ENCODE measurements around the gene KCNIP2. TPM values are rescaled to one million over a fixed set of nuclear protein-coding genes. Genes with fewer than 3 reads are reported as not detected.

KCNIP2 gene
- total RNA-seq, 2 experiments from 2014 or later: 3.1 to 4.1 TPM

DNA sequence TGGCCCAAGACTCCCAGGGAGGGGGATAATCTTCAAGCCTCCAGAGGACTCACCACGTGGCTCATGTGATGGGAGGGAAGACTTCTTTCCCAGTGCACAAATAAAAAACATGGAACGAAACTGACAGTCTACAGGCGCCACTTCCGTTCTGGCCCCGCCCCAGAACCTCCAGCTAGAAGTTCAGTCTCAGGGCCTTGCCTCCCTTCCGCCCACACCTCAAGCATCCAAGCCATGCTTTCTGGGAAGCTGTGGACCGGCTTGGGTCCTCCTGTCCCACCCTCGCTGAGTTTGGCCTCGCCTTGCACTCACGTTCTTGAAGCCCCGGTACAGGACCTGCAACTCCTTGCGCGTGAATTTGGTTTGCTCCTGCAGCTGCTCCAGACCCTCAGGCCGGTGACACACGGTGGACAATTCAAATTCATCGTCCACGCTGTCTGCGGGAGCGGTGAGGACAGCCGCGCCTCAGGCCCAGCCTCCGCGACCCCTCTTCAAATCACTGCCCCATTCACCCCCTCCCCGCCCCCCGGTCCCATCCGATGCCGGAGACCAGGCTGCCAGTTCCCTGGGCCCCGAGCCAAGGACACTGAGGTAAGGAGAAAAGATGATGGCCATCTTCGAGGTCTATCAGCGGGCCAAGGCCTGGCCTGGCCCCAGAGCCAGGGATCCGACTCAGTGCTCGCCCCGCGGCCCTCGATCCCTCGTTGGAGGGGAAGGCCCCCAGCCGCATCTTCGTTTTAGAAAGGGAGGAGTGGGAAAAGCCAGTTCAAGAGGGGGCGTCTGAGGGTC lies 14.6 kb downstream of the KCNIP2 start:
- H3K4me1 Mint-ChIP-seq: peaks cover 35% of the 10 kb centered on the region

DNA sequence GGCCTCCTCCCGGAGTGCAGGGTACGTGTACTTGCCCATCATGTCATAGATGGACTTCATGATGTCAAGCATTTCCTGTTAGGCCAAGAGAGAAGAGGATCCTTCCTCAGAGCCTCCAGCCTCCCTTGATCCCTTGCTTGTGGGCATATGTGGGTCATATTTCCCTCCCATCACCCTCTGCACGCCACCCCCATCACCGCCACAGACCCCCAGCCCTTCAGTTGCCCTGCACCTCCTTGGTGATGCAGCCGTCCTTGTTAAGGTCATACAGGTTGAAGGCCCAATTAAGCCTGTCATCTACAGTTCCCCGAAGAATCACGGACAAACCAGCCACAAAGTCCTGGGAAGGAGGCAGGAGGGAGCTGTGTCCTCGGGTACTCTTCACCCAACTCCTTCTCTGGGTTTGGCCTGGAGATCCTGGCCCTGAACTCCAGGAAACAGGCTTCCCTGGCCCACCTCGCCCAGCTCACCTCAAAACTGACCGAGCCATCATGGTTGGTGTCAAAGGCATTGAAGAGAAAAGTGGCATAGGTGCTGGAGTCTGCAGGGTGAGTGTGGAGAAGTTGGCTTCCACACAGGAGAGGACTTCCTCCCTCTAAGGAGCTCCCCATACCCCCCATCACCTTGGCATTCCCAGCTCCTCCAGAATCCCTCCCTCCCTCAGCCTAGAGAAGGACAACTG lies 15.5 kb downstream of the KCNIP2 start:
- ATAC-seq (ENCODE audit: low read depth) (no peak), DNase-seq (peak; percentile 25)
- H3K27ac Mint-ChIP-seq: no peak overlapping the region

More for the DNA sequence above, 14.6 kb downstream of the KCNIP2 start:
- POLR2A ChIA-PET: interaction anchor here (5.4 kb wide), 1 partner anchor 11 kb away, joined by 69 read pairs; the partner anchor contains the start of gene OGA
- DNase-seq (peak; percentile 25), ATAC-seq (ENCODE audit: low read depth) (no peak)
- Mint-ChIP-seq H3K27ac (no peak overlapping the region), H3K9me3 (no peaks in the 10 kb centered on the region), H3K4me3 (no peak overlapping the region), H3K36me3 (no peaks in the 10 kb centered on the region), H3K27me3 (no peaks in the 10 kb centered on the region)

DNA sequence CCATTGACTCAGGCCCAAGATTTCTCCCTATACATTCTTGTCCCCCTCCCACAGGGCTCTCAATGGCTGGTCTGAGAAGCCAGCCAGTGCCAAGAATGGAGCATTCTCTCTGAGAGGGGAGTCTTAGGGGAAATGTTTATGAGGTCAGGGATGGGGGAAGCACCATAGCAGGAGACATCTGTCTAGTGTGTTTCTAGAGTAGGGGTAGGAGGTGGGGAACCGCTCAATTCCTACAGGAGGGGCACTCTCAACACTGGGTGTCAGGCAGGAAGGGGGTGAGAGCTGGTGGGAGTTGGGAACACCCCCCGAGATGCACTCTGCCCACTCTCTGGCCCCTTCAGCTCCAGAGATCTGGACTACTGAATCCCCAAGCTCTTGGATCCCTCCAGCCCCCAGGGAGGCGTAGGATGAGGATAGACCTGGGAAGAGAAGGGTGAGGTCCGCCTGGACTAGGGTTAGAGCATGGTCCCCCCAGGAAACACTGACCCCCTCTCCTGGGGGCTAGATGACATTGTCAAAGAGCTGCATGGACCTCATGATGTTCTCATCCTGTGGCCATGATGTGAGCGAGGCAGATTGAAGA lies 16.7 kb downstream of the KCNIP2 start:
- POLR2A ChIA-PET: interaction anchor here (0.6 to 5.4 kb wide), 2 partner anchors 9 to 535 kb away, joined by 3 to 69 read pairs; partner anchors contain the start of gene OGA

More for the DNA sequence above, 15.5 kb downstream of the KCNIP2 start:
- no peaks in the 10 kb centered on the region for H3K36me3 Mint-ChIP-seq
- no peaks in the 10 kb centered on the region for H3K27me3 Mint-ChIP-seq
- no peak overlapping the region for H3K4me3 Mint-ChIP-seq
- no peaks in the 10 kb centered on the region for H3K9me3 Mint-ChIP-seq
- peaks cover 27% of the 10 kb centered on the region for H3K4me1 Mint-ChIP-seq
- POLR2A ChIA-PET: interaction anchor here (5.4 kb wide), 1 partner anchor 10 kb away, joined by 69 read pairs; the partner anchor contains the start of gene OGA

DNA sequence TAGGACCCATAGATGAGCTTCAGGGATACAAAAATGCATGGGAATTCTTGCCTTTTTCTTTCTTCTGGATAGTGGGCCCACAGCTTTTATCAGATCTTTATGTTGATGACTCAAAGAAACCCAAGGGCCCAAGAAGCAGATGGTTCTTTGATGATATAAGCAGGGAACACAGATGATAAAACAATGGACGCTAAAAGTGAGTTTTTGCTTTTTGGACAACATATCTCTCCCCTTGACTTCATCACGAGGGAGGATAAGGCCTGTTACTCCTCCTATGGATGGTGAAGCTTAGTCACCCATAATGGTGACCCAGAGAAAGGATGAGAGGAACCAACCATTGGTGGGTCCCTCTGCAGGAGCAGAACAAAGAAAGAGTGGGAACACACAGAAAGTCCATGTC lies 18.9 kb downstream of the KCNIP2 start:
- ATAC-seq (ENCODE audit: low read depth): no peak
- no peaks in the 10 kb centered on the region for H3K27me3 Mint-ChIP-seq
- no peak overlapping the region for H3K4me3 Mint-ChIP-seq
- no peaks in the 10 kb centered on the region for H3K9me3 Mint-ChIP-seq
- peaks cover 9% of the 10 kb centered on the region for H3K4me1 Mint-ChIP-seq
- POLR2A ChIA-PET: no interaction called here
- DNase-seq: no peak
- H3K36me3 Mint-ChIP-seq: peaks cover 5% of the 10 kb centered on the region
- no peak overlapping the region for H3K27ac Mint-ChIP-seq

More for the DNA sequence above, 16.7 kb downstream of the KCNIP2 start:
- no peaks in the 10 kb centered on the region for H3K9me3 Mint-ChIP-seq
- no peak overlapping the region for H3K27ac Mint-ChIP-seq
- H3K4me1 Mint-ChIP-seq: peaks cover 25% of the 10 kb centered on the region
- H3K4me3 Mint-ChIP-seq: no peak overlapping the region
- DNase-seq: peak; percentile 16
- H3K27me3 Mint-ChIP-seq: no peaks in the 10 kb centered on the region
- no peak for ATAC-seq (ENCODE audit: low read depth)
- H3K36me3 Mint-ChIP-seq: peaks cover 1% of the 10 kb centered on the region

DNA sequence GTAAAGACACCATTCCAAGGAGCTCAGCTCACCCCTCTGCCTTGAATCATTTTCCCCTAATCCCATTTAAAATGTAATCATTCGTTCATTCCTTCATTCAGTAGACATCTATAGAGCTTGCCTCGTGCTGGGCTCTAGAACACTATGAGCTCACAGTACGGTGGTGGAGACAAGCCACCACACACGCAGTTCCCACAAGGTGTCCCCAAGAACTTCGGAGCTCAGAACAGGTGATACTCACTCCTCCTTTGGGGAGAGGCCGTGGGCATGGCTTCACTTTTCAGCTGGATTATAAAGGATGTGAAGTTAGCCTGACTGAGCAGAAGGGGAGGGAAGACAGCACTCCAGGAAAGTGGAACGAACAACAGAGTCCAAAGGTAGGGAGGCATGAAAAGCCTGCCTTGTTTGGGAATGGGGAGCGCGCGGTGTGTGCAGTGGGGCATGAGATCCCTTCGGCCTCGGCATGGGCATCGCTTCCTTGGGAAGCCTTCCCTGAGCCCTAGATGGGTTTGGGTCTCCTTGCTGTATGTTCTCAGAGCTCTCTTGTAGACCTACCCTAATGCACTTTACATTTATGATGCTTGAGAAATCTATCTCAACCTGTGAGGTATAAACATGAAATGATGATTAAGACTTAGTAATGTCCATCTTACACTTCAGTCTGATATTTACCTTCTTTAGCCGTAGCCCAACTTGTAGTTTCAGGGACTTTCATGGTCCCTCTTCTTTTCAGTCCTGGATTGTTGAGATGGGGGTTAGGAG lies 24.5 kb downstream of the KCNIP2 start:
- Mint-ChIP-seq H3K9me3 (no peaks in the 10 kb centered on the region), H3K4me1 (peaks cover 27% of the 10 kb centered on the region), H3K27me3 (no peaks in the 10 kb centered on the region), H3K36me3 (peaks cover 21% of the 10 kb centered on the region), H3K4me3 (peak overlapping the region; percentile 96), H3K27ac (peak overlapping the region; percentile 99)
- ATAC-seq (ENCODE audit: low read depth): peak; percentile 48
- peak; percentile 60 for DNase-seq
- POLR2A ChIA-PET: interaction anchor here (0.6 to 4.7 kb wide), 19 partner anchors 10 to 436 kb away, joined by 3 to 69 read pairs (median 5); partner anchors contain the start of genes ARMH3, KCNIP2, NOLC1 and NPM3

DNA sequence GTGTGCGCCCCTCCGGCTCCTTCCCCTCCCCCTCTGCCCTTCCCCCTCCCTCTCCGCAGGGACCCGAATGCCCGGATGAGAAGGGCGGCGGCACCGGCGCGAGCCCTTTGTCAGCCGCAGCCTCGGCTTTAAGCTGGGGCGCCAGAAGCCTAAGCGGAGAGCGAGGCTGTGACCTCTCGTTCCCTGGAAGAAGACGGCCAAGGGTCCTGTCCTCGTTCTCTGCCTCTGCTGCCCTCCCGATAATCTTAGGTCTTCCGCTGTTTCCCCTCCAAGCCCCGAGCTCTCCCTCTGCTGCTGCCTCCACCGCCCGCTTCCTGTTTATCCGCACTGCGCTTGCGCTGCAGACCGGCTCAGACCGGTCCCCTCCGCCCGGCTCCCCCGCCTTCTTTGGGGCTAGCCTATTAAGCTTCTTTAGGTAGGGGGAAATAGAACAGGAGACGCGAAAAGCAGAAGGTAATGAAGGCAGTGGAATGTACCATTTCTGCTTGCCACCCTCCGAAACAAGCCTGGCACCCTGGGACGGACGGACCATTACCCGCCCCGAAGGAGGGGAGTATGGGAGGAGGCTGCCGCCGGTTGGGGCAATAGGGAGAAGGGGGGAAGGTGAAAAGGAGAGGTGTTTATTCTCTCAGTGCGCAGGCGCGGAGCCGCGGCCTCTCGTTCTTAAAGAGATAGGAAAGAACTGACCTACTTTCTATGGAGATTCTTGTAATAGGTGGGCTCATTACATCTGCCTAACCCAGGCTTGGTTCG lies 25.3 kb downstream of the KCNIP2 start, which contains the start of gene OGA:
Gene OGA, minus strand, starts transcription at position 326 of the 753 bp plus-strand sequence. CDS start 422 bp downstream, outside the sequence.
- H3K9me3 Mint-ChIP-seq: no peaks in the 10 kb centered on the region
- peak within 1 kb of the TSS; percentile 96 for H3K4me3 Mint-ChIP-seq
- ATAC-seq (ENCODE audit: low read depth): peak; percentile 92
- peak; percentile 95 for DNase-seq
- POLR2A ChIA-PET: interaction anchor here (0.6 to 4.7 kb wide), 21 partner anchors 10 to 576 kb away, joined by 3 to 69 read pairs (median 5); partner anchors contain the start of genes ARMH3, KCNIP2, NOLC1 and NPM3
- peak within 1 kb of the TSS; percentile 99 for H3K27ac Mint-ChIP-seq
- H3K36me3 Mint-ChIP-seq: peaks cover 24% of the 10 kb centered on the region
- peaks cover 35% of the 10 kb centered on the region for H3K4me1 Mint-ChIP-seq
- H3K27me3 Mint-ChIP-seq: no peaks in the 10 kb centered on the region

DNA sequence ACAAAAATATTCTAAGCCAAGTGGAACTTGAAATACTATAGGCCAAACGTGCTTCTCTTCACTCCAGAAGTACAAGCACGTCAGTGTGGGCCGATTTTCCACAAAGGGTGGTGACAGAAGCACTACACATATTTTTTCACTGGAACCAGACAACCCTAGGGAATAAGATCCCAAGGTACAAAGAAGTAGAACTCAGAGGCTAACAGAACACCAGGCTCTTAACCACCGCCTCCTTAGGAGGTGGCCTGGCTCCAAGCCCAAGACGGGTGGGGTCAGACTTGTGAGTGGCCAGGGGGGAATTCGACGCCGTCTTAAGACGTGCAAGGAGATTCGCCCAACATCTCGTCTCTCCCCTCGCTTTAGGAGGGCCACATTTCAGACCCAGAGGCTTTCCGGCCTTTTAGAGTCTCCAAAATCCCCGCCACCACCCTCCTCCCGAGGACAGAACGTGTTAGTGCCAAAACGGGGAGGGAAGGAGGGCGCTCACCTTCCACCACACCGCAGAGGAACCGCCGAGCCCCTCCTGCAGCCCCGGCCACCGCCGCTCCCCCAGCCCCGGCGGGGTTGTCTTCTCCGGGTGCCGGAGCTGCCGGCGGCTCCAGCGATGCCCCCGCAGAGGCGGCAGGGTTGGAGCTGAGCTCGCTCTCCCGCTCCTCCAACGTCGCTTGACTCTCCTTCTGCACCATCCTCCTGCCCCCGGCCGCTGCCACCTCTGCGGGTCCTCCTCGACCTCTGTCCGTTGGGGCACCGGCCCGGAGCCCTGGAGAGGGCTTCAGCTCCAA lies 26.1 kb downstream of the KCNIP2 start:
- H3K9me3 Mint-ChIP-seq: no peaks in the 10 kb centered on the region
- ATAC-seq (ENCODE audit: low read depth): peak; percentile 10
- POLR2A ChIA-PET: interaction anchor here (0.6 to 4.7 kb wide), 22 partner anchors 9 to 576 kb away, joined by 3 to 69 read pairs (median 5); partner anchors contain the start of genes ARMH3, KCNIP2, NOLC1 and NPM3
- peaks cover 40% of the 10 kb centered on the region for H3K4me1 Mint-ChIP-seq
- H3K27me3 Mint-ChIP-seq: no peaks in the 10 kb centered on the region
- peaks cover 28% of the 10 kb centered on the region for H3K36me3 Mint-ChIP-seq
- peak overlapping the region; percentile 99 for H3K27ac Mint-ChIP-seq
- peak overlapping the region; percentile 96 for H3K4me3 Mint-ChIP-seq
- no peak for DNase-seq

DNA sequence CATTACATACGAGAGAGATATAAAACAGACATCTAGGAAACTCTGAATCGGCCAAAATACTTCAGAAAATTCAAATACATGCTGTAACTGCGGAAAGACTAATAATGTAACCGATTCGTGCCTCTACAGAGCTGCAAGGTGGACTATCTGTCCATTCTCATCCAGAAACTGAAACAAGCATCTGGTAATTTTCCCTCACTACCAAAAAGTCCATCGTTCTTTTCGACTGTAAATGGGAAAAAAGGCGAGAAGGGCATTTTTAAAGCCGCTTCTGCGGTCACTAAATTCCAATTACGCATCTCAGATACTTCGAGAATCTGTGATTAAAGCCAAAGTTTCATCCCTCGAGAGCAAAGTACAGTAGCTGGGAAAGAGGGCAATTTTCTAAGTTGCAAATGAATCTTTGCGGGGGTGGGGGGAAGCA lies 26.7 kb downstream of the KCNIP2 start:
- POLR2A ChIA-PET: interaction anchor here (0.6 to 4.7 kb wide), 5 partner anchors 12 to 30 kb away, joined by 3 to 69 read pairs (median 13); no protein-coding TSS in a partner anchor
- Mint-ChIP-seq H3K27ac (peak overlapping the region; percentile 99), H3K9me3 (no peaks in the 10 kb centered on the region), H3K4me3 (peak overlapping the region; percentile 96), H3K36me3 (peaks cover 27% of the 10 kb centered on the region), H3K27me3 (no peaks in the 10 kb centered on the region), H3K4me1 (peaks cover 38% of the 10 kb centered on the region)
- ATAC-seq (ENCODE audit: low read depth): no peak
- no peak for DNase-seq

DNA sequence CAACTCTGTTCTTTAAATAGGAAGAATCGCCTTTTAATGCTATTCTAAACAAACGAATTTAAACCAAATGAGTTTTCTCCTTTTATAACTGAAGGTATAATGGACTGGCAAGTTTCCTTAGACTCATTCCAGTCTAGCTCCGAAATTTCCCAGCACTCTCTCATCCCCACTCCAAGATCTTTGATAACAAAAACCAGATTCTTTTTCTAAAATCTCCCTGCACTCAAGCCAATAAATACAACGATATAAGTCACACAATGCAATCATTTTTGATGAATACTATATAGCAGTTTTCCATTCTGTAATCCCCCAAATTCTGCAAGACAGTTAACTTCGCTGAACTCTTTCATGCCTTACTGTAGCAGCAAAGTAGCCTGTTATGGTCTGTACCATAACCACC lies 27.2 kb downstream of the KCNIP2 start:
- Mint-ChIP-seq H3K36me3 (peaks cover 25% of the 10 kb centered on the region), H3K27ac (peak overlapping the region; percentile 67), H3K27me3 (no peaks in the 10 kb centered on the region), H3K9me3 (no peaks in the 10 kb centered on the region), H3K4me1 (peaks cover 34% of the 10 kb centered on the region), H3K4me3 (peak overlapping the region; percentile 96)
- POLR2A ChIA-PET: interaction anchor here (0.6 to 4.7 kb wide), 5 partner anchors 13 to 1038 kb away, joined by 3 to 69 read pairs (median 6); no protein-coding TSS in a partner anchor
- ATAC-seq (ENCODE audit: low read depth) (no peak), DNase-seq (no peak)

DNA sequence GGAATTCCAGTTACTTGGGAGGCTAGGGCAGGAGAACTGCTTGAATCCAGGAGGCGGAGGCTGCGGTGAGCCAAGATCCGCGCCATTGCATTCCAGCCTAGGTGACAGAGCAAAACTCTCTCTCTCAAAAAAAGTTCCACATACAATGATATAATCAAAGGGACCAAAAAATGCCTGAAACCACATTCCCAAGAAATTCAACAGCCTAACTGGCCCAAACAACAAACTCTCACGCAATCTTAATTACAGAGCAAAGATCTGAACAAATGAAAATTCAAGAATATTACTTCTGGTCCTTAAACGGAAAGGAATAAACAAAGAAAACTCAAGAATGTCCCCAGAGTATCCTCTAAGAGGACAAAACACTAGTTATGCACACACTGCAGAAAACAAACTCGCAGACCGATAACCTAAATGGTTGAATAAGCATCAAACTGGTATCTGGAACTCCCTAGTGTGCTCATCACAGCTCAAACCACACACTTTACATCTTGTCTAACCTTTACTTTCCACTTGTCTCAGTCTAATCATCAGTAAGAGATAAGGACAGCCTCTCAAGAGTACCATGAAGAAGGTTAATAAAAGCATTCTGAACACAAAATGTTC lies 29.0 kb downstream of the KCNIP2 start:
- Mint-ChIP-seq H3K4me1 (peaks cover 35% of the 10 kb centered on the region), H3K27me3 (no peaks in the 10 kb centered on the region), H3K36me3 (peaks cover 30% of the 10 kb centered on the region), H3K9me3 (no peaks in the 10 kb centered on the region), H3K4me3 (peak overlapping the region; percentile 96), H3K27ac (peak overlapping the region; percentile 82)
- POLR2A ChIA-PET: interaction anchor here (0.6 to 1.5 kb wide), 4 partner anchors 21 to 257 kb away, joined by 3 to 6 read pairs (median 4); partner anchors contain the start of gene NPM3
- ATAC-seq (ENCODE audit: low read depth): no peak
- DNase-seq: no peak

DNA sequence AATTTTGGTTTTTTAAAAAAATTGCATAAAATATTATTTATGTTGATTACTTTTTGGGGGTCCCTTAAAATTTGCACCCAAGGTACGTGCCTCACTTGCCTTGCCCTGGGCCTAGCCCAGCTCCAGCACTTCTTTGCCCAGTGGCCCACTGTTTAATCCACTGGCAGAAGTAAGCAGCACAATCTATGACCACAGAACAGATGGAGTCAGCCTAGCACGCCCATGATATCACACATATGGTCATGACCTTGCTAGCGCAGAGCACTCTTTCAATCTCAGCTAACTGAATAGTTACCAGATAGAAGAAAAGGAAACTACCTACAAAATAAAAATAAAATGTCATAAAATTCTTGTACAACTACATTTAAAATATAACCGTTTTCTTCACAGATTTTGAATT lies 31.0 kb downstream of the KCNIP2 start:
- H3K4me3 Mint-ChIP-seq: no peak overlapping the region

More for the DNA sequence above, 31.0 kb downstream of the KCNIP2 start:
- Mint-ChIP-seq H3K9me3 (no peaks in the 10 kb centered on the region), H3K27me3 (no peaks in the 10 kb centered on the region), H3K27ac (no peak overlapping the region), H3K36me3 (peaks cover 30% of the 10 kb centered on the region), H3K4me1 (peaks cover 28% of the 10 kb centered on the region)
- POLR2A ChIA-PET: interaction anchor here (0.7 to 1.2 kb wide), 3 partner anchors 10 to 29 kb away, joined by 3 to 5 read pairs (median 4); partner anchors contain the start of gene NPM3
- ATAC-seq (ENCODE audit: low read depth) (no peak), DNase-seq (no peak)
